ENCODE measurements around the gene IL2RG.

Gene IL2RG

DNA sequence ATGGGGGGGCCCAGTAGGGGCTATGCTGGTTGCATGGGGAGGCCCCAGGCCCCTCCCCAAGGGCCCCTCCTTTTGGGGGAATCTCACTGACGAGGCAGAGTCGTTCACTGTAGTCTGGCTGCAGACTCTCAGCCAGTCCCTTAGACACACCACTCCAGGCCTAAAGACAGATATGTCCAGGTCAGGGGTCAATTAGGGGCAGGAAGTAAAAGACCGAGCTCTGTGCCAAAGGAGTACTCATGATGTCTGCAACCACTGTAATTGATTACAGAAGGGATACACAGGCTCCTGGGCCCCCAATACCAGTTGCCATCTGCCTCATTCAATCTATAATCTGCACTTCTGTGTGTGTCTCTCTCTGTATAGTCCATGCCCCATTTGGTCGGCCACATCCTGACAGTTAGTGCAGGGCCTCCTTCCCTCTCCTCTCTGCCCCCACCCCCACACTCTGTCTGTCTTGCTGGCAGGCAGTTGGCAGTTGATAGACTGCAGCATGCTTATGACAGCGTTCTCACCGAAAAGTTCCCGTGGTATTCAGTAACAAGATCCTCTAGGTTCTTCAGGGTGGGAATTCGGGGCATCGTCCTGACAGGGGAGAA lies 3.5 kb downstream of the IL2RG start:
- no peak for DNase-seq (ENCODE audit: low read depth in 2 of 2)

- DNase-seq (ENCODE audit: low read depth in 2 of 2), result no peak
These were observed 4.1 kb downstream of the IL2RG start for GRCh38 chrX:71107245-71107644.

DNA sequence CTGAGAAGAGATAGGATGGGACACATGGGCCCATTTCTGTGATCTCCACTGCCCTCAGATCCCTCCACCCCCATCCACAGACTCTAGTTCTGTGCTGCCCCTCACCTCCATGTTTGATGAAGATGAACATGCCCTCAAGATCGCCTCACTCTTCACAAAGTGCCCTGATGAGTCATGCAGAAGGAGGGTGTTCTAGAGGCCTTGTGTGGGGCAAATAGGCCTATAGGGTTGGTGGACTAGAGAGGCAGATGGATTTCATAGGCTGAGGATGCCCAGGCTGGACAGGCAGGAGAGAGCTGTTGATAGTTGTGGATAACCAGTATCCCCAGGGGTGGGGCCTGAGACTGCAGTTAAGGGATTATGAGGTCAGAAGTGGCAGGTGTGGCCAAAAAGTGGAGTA lies 5.0 kb downstream of the IL2RG start, which contains the start of gene CXorf65:
TSS of gene CXorf65 (minus strand) at position 314 of the 400 bp plus-strand sequence. CDS start at position 130, 184 bp downstream.
- DNase-seq (ENCODE audit: low read depth in 2 of 2), result no peak

DNA sequence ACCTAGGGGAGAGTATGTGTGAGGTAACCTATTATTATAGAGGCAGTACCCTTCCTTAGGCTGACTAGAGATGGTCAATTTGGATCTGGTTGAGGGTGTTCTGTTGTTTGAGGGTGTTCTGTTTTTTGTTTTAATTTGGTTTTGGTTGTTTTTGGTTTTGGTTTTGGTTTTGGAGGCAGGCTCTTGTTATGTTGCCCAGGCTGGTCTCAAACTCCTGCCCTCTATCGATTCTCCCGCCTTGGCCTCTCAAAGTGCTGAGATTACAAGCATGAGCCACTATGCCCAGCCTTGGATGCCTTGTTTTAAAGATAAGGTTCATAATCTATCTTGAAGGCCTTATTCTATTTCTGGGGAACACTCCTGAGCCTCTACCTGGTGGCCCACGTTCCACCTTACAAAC lies 5.7 kb downstream of the IL2RG start:
- no peak for DNase-seq (ENCODE audit: low read depth in 2 of 2)

GRCh38 chrX:71103110-71103983 lies 8.0 kb downstream of the IL2RG start:
- DNase-seq (ENCODE audit: low read depth in 2 of 2), result peak in 1 of 2 donors; percentile 25

DNA sequence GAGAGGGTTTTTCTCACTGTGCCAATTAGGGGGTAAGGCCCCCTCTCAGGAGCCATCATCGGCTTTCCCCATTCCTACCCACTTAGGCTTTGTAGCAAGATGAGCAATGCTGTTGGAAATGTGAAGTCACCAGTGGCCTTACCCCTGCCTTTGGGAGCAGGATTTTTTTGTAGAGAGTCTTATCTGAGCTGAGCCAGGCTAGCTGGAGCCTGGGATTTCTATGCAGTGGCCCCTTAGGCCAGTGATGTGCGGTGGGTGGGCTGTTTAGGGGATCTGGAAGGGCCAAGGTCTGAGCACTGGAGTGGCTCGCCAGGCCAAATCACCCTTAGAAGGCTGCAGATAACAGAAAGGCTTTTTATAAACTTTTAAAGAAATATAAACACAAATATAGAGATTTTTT lies 9.1 kb downstream of the IL2RG start:
- DNase-seq (ENCODE audit: low read depth in 2 of 2), result no peak

- no peak for DNase-seq (ENCODE audit: low read depth in 2 of 2)
These were observed 10.5 kb downstream of the IL2RG start for GRCh38 chrX:71100581-71101505.

GRCh38 chrX:71099736-71100135 lies 11.6 kb downstream of the IL2RG start:
- no peak for DNase-seq (ENCODE audit: low read depth in 2 of 2)

DNA sequence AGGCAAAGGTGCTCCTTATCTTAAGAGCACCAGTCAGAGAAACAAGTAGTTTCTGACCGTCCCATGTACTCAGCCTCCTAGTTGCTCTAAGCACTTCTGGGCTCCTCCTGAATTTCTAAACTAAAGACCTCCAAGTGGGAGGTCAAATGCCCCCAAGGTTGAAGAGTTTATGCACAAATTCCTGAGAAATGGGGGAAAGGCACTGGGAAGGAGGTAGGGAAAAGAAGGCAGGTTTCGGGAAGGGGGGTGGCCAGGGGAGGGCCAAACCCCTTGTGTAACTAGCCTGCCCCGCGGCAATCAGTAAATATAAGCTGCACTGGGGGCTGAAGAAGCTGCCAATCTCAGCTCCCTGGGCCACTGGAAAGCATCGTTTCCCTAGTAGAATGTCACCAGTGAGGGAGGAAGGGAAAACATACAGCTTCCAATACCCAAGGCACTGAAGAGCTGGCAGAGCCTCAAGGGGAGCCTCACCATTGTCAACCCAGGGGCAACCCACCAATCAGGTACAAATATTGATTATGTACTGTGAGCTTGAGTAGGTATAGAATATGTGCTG lies 12.3 kb downstream of the IL2RG start:
- no peak for DNase-seq (ENCODE audit: low read depth in 2 of 2)

GRCh38 chrX:71098302-71098701 lies 13.1 kb downstream of the IL2RG start:
- peak; percentile 50 to 54 for DNase-seq (ENCODE audit: low read depth in 2 of 2)

- no peak for DNase-seq (ENCODE audit: low read depth in 2 of 2)
These were observed 14.7 kb downstream of the IL2RG start for GRCh38 chrX:71096760-71097032.

- peak in 1 of 2 donors; percentile 15 for DNase-seq (ENCODE audit: low read depth in 2 of 2)
These were observed 15.2 kb downstream of the IL2RG start for GRCh38 chrX:71095981-71096759.

- DNase-seq (ENCODE audit: low read depth in 2 of 2), result peak; percentile 71 to 82
These were observed 15.8 kb downstream of the IL2RG start, which contains the start of gene FOXO4 for GRCh38 chrX:71095555-71095980. Gene FOXO4, plus strand, starts transcription at chrX:71095851. Its CDS starts 678 bp downstream, at chrX:71096529.

GRCh38 chrX:71095033-71095432 lies 16.3 kb downstream of the IL2RG start:
- no peak for DNase-seq (ENCODE audit: low read depth in 2 of 2)

DNA sequence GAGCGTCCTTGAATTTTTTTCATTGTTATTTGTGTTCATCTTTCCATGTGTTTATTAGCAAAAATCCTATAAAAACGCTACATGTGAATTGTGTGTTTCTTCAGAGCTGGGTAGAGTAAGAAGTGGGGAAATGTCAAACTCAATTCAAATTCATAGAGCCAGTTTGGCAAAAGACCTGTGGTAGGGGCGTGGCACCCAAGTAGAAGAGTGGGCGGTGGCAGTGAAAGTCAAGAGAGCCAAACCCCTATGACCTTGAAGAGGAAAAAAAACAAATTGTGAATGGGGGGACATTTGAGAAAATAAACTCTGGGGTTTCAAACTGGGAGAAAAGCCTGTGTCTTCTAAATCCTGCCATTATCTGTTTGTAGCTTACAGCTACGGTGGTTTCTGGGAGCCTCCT lies 20.1 kb downstream of the IL2RG start:
- no peak for DNase-seq (ENCODE audit: low read depth in 2 of 2)

DNA sequence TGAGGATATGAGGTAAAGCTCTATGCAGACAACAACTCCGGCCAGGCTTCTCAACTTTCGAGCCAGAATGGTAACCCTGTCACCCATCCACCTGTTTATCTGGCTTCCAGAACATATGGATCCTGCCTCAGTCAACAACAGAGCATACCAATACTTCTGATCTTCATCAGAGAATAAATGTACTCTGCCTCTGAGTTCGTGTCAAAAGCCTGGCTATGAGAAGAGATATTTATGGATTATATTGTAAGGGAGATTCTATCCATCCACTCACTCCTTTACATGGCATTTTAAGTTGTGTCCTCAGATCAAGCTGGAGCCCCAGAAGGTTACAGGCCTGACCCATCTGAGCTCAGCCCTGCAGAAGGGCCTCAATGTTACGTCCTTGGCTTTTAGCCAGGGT lies 25.5 kb downstream of the IL2RG start:
- no peak for DNase-seq (ENCODE audit: low read depth in 2 of 2)

GRCh38 chrX:71082822-71083221 lies 28.6 kb downstream of the IL2RG start:
- DNase-seq (ENCODE audit: low read depth in 2 of 2), result no peak

- no peak for DNase-seq (ENCODE audit: low read depth in 2 of 2)
These were observed 29.2 kb downstream of the IL2RG start for GRCh38 chrX:71082124-71082647.

DNA sequence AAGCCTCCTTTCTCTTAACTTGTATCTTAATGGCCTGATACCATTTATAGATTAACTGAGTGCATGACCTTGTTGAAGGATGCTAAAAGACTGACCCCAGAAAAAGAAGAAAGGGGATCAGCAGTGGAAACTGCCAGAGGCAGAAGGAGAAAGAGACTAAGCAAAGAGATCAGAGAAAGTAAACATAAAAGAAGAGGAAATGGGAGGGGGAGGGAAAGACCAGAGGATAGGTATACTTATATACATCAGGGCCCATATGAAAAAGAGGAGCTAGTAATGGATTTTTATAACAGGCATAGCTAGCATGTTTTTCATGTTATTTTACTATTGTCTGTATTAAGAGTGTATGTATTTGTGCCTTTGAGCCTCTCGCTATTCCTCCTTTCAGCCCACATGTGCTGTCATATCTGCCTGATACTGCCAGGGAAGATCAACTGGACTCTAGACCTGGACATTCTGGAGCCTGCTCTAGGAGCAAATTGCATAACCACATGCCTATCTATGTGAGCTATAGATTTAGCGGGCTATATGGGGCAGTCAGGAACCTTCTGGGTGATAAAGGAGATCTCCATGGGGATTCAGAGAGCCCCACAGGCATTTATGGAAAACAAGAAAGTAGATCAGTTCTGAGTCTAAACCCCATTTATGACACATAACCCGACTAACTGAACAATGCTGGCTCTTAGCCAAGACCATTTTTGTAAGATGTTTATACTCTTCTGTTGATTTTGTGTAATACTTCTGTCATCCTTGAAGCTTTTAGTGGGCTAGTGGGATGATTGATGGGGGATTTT lies 29.9 kb downstream of the IL2RG start:
- DNase-seq (ENCODE audit: low read depth in 2 of 2), result no peak

DNA sequence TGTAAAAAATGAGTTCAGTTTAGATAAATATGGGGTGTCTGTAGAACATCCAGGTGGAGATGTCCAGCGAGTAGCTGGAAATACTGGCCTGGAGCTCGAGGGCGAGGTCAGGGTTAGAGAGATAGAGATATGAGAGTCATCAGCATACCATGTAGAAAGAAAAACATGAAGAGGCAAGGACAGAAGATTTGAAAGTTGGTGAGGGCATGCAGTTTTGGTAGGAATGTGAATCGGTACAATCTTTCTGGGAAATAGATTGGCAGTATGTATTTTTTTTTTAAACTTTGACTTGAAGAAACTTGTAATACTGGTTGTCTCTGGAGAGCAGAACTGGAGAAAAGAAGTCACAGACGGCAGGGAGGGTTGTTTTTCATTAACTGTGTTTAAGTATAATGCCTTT lies 40.8 kb downstream of the IL2RG start:
- no peak for DNase-seq (ENCODE audit: low read depth in 2 of 2)
